Testis (tissue), 3 donors: ENCODE measurements around the gene PEAK3. TPM values are rescaled to one million over a fixed set of nuclear protein-coding genes. Genes with fewer than 3 reads are reported as not detected.

Experiments used
- DNase-seq: peaks from one replicate; pipeline ENCODE4 v3.0.0-alpha.2; 2019
- H3K27ac ChIP-seq, 2 donors: fragments of 200-600 bp; sonication (generic); one replicate each; pipeline ENCODE4 v1.5.1; 2019
- H3K27me3 ChIP-seq: fragments of 200-600 bp; sonication (generic); one replicate; pipeline ENCODE4 v1.5.1; 2019
- H3K36me3 ChIP-seq: fragments of 200-600 bp; sonication (generic); one replicate; pipeline ENCODE4 v1.5.1; 2017; ENCODE audit warnings: low read depth; ENCODE audit errors: missing control alignments
- H3K4me1 ChIP-seq: fragments of 200-600 bp; sonication (generic); one replicate; pipeline ENCODE4 v1.5.1; 2019
- H3K4me3 ChIP-seq, 2 donors: fragments of 200-600 bp; sonication (generic); one replicate each; pipeline ENCODE4 v1.5.1; 2017 to 2019
- H3K9me3 ChIP-seq: fragments of 200-600 bp; sonication (generic); one replicate; pipeline ENCODE4 v1.5.1; 2017
- CTCF ChIP-seq, 3 experiments: fragments of 450-650 bp in 2 of 3; fragments of 200-600 bp in 1 of 3; sonication (generic) in 1 of 3; IDR thresholded peaks; one replicate each; pipeline ENCODE4 v1.5.1; 2016 to 2019; ENCODE audit warnings: antibody characterized with exemption in 3 of 3, mild to moderate bottlenecking in 2 of 3, moderate library complexity in 1 of 3
- POLR2A ChIP-seq: fragments of 450-650 bp; IDR thresholded peaks from one replicate; pipeline ENCODE4 v1.6.1; 2017; ENCODE audit warnings: antibody characterized with exemption, mild to moderate bottlenecking, moderate library complexity
- WGBS, 2 donors: methylation state at CpG; one replicate each; pipeline ENCODE4 v1.1.5; 2018; 5-methylcytosine and 5-hydroxymethylcytosine counted together
- intact Hi-C: fragments of 100-400 bp; cut with DNase I; formaldehyde crosslinking; loops from one replicate; pipeline ENCODE4 v1.15.1; 2023; ENCODE audit warnings: low total_unique reads
- polyA plus RNA-seq: library from polyadenylated mRNA; stranded (reverse); fragments of 350-450 nt; fragmentation: Illumina TruSeq; extraction: RNeasy Lipid Tissue Mini Kit (QIAGEN cat#74804); gene quantifications from one replicate; pipeline ENCODE4 v1.2.3, GENCODE V29; 2014; ENCODE audit warnings: low read depth, low replicate concordance; ENCODE audit not compliant: insufficient read depth
- total RNA-seq, 2 donors: library from RNA; depleted of rRNA; stranded (reverse); fragments of >200 nt; gene quantifications; one replicate each; pipeline ENCODE4 v1.2.3, GENCODE V29; 2016

PEAK3 gene
- total and polyA plus RNA-seq, 3 donors from 2014 or later = 0.16 to 0.55 (median 0.37) TPM

- H3K4me3 ChIP-seq = no peak overlapping the region
- H3K4me1 ChIP-seq = no peaks in the 10 kb centered on the region
- intact Hi-C loops = no loop called here
- no peaks in the 10 kb centered on the region for H3K27me3 ChIP-seq
- 91 to 96% methylated on average over 7 to 17 of the region's 17 CpGs for WGBS, 2 donors
- no peak overlapping the region for H3K27ac ChIP-seq
- no peaks in the 10 kb centered on the region for H3K36me3 ChIP-seq
- no peak for TF ChIP-seq CTCF (IDR thresholded peaks at IDR 0.05)
- no peak for TF ChIP-seq POLR2A
- DNase-seq = no peak
- H3K9me3 ChIP-seq = no peaks in the 10 kb centered on the region
Observed at GRCh38 chr19:2300533-2300932, 18.6 kb upstream of the PEAK3 start.

- intact Hi-C loops = no loop called here
- Histone ChIP-seq H3K4me1 (peaks cover 9% of the 10 kb centered on the region), H3K9me3 (no peaks in the 10 kb centered on the region), H3K27ac (no peak overlapping the region), H3K36me3 (no peaks in the 10 kb centered on the region), H3K27me3 (no peaks in the 10 kb centered on the region), H3K4me3 (no peak overlapping the region)
- TF ChIP-seq CTCF (IDR thresholded peaks at IDR 0.05) (no peak), POLR2A (no peak)
- 94 to 95% methylated on average over 16 of the region's 16 CpGs for WGBS, 2 donors
- DNase-seq = no peak
Observed at GRCh38 chr19:2296141-2296540, 14.2 kb upstream of the PEAK3 start.

GRCh38 chr19:2294687-2295335 is 12.8 kb upstream of the PEAK3 start:
- Histone ChIP-seq H3K27ac (no peak overlapping the region), H3K9me3 (no peaks in the 10 kb centered on the region), H3K4me3 (no peak overlapping the region), H3K36me3 (no peaks in the 10 kb centered on the region), H3K4me1 (peaks cover 12% of the 10 kb centered on the region), H3K27me3 (no peaks in the 10 kb centered on the region)
- DNase-seq = no peak
- intact Hi-C loops = no loop called here
- no peak for TF ChIP-seq CTCF (IDR thresholded peaks at IDR 0.05)
- TF ChIP-seq POLR2A = no peak
- WGBS, 2 donors = 62 to 65% methylated on average over 23 to 26 of the region's 26 CpGs

- Histone ChIP-seq H3K36me3 (no peaks in the 10 kb centered on the region), H3K4me3 (peak overlapping the region; percentile 18 to 47), H3K27me3 (no peaks in the 10 kb centered on the region), H3K27ac (no peak overlapping the region), H3K9me3 (no peaks in the 10 kb centered on the region), H3K4me1 (peaks cover 13% of the 10 kb centered on the region)
- DNase-seq = peak; percentile 70
- intact Hi-C loops = no loop called here
- TF ChIP-seq CTCF (IDR thresholded peaks at IDR 0.05) = no peak
- no peak for TF ChIP-seq POLR2A
- WGBS, 2 donors = 30 to 43% methylated on average over 2 to 42 of the region's 67 CpGs
Observed at GRCh38 chr19:2291185-2291751, 9.3 kb upstream of the PEAK3 start.
